Ammon's horn (tissue), 1 donor: ENCODE results near the gene JAKMIP2.
A peak's percentile ranks its signal among the peaks of the same experiment; 100 is the strongest.

ENCODE experiments used
- DNase-seq: peaks from one replicate; pipeline ENCODE4 v3.0.0-alpha.2; 2016; ENCODE audit warnings: low spot score

JAKMIP2 gene

GRCh38 chr5:147788023-147788422 is 5.5 kb upstream of the JAKMIP2 start:
- DNase-seq, result no peak

DNA sequence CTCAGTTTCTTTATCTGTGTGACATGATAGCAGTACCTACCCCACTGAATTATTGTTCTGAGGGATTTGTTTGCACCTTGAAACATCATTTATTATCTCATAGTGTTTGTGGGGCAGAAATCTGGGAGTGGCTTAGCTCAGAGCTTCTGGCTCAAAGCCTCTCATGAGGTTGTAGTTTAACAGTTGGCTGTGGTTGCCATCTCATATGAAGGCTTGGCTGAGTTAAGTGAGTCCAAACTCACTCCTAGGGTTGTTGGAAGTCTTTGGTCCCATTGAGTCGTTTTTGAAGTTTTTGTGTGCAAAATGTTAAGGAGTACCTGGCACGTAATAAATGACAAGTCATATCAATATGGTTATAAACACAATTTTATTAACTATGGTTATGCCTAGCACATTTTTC is 3.6 kb upstream of the JAKMIP2 start:
- no peak for DNase-seq

GRCh38 chr5:147784146-147784987 is 1.8 kb upstream of the JAKMIP2 start:
- DNase-seq, result no peak

GRCh38 chr5:147780924-147781573 is 1.5 kb downstream of the JAKMIP2 start:
- DNase-seq, result no peak

- no peak for DNase-seq
These were observed 2.8 kb downstream of the JAKMIP2 start for GRCh38 chr5:147779694-147780093.

DNA sequence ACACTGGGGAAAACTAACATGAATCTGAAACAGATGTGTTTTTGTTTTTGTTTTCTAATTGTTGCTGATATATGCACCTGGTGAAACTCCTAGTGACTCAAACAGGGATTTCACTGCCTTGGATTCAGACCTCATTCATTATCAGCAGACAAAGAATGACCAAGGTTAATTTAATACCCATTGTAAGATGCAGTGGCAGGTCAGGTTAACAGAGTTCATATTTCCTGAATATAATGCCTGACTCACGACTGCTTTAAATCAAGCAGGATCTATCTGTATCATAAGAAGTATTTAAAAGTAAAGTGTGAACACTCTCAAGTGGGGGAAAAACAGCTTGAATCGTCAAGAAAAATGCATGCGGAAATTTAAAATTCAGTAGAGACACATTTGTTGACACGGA is 5.5 kb downstream of the JAKMIP2 start:
- DNase-seq, result no peak

DNA sequence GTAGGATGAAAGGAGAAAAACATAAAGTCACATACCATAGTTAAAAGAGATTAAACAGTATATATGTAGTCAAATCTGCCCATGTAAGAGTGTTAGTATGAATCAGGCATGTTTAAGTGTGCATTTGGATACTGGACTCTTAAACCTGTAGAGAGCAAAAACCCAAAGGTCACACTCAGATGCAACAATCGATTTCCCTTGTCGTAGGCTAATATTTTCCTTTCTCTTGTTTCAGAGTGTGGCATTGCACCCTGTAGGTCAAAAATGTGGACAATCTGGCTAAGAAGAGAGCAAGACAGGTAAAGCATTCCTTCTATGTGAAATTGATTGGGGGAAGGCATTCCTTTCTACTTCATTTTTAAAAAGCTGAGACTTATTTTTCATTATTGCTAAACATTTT is 8.9 kb downstream of the JAKMIP2 start:
- no peak for DNase-seq

DNA sequence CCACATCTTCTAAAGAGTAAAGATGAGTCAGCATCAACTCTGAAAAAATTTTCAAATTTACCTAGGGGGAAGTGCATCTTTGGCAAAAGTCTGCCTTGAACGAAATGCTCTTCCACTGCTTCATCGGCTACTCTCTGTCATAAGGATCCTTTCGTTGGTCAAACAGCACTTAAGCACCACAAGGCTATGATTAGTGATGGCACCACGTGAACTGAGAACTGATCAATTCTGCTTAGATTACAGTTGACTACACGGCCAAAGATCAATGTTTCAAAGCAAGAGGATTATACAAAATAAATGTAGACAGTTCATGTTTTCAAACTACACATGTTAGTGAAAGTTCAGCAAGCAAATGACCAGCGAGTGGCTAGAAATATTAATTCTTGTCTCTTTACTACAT is 9.4 kb downstream of the JAKMIP2 start:
- no peak for DNase-seq

GRCh38 chr5:147767048-147767447 is 15.5 kb downstream of the JAKMIP2 start:
- no peak for DNase-seq

- no peak for DNase-seq
These were observed 18.6 kb downstream of the JAKMIP2 start for GRCh38 chr5:147763791-147764525.

- DNase-seq, result no peak
These were observed 22.2 kb downstream of the JAKMIP2 start for GRCh38 chr5:147760086-147760875.

- no peak for DNase-seq
These were observed 23.1 kb downstream of the JAKMIP2 start for GRCh38 chr5:147759441-147759840.

DNA sequence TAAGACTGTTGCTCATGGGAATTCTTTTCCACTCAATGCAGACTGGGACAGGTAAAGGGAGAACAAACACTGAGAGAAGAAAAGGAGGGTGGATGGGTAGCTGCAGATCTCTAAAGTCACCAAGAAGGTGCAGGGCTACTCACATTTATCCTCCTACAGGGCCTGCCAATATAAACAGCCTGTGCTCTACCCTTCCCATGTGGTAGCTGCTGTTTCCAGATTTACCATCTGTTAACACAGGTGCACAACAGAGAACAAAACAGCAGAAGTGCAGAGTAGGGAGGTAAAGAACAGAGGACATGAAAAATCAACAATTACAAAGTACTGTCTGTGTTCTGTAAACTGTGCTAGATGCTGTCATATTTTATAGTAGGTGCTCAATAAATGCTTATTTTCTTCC is 26.0 kb downstream of the JAKMIP2 start:
- DNase-seq, result no peak

DNA sequence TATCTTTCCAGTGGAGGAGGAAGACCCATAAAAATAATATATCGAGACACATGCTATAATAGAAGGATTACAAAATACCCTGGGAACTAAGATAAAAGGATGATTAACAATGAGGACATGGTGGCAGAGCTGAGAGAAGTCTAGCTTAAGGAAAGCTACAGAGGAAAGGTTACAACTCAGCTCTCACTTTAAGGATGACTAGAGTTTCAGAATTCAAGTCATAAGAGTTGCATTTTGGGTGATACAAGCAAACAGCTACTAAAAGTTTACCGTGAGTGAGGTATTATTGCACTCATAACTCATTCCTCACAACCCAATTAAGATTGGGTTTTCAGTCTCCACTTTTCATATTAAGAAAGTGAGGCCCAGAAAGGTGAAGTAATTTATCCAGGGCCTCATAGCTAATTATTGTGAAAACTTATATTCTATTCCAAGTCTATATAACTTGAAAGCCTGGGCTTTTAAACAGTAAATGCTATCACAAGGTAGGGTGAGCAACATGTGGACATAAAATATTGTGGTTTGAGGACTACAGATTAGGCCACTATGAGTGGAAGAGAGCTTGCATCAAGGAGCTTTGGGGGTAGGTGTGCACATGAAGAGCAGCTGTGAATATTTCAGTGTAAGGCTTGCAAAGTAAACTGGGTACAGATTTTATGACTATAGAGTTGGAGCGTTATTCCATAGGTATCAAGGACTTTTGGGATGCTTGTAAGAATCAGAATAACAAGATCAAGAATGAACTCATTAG is 28.0 kb downstream of the JAKMIP2 start:
- no peak for DNase-seq

DNA sequence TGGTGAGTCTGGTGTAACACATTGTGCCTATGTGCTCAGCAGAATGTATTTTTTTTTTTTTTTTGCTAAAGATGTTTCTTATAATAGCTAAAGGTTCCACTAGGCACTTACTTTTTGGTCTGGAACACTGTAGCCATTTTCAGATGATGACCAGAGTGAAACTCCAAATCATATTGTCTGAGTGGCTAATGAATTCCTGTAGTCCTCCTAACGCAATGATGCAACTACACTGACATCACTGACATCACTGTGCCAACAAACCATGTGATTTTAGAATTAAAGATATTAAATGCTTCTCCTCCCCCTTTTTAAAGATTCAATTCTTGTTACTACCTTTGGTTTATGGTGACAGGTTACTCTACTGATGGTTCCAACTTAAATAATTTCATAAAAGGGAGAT is 28.8 kb downstream of the JAKMIP2 start:
- DNase-seq, result no peak

- no peak for DNase-seq
These were observed 29.8 kb downstream of the JAKMIP2 start for GRCh38 chr5:147752666-147753290.

- no peak for DNase-seq
These were observed 30.5 kb downstream of the JAKMIP2 start for GRCh38 chr5:147752033-147752432.

DNA sequence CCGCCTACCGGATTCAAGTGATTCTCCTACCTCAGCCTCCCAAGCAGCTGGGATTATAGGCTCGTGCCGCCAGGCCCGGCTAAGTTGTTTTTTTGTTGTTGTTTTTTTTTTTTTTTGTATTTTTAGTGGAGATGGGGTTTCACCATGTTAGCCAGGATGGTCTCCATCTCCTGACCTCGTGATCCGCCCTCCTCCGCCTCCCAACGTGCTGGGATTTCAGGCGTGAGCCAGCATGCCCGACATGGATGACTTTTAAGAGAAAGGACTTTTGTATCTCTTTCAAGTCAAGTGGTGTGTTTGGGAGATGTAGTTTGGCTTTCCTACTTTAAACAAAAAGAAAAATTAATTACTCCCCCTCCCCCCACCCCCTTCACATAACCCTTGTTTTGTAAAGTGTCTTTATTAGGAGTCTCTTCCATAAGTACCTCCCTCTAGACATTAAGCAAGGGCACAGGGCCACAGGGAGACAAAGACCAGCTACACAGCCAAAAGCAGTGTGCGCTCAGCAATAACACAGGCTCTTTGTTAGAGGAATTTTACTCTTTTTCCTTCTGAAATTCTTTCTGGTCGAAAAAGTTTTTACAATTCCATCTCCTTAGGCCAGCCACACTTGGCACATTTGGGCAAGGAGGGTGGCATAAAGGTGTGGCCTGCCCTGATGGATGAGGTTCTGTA is 31.2 kb downstream of the JAKMIP2 start:
- DNase-seq, result peak; percentile 73

GRCh38 chr5:147750065-147750464 is 32.5 kb downstream of the JAKMIP2 start:
- no peak for DNase-seq

GRCh38 chr5:147748590-147748989 is 33.9 kb downstream of the JAKMIP2 start:
- no peak for DNase-seq
